HG03342 (cell line): Measurements from ENCODE around the gene PTPRM.
"Not testable (repeated sequence)": the region's sequence is repeated elsewhere in the genome, so short reads cannot be mapped to it uniquely, and the experiment has no call there.

Experiments
- ATAC-seq: cut with Tn5 transposase; IDR thresholded peaks from one replicate; pipeline ENCODE4 v1.9.1; 2021; ENCODE audit warnings: mild to moderate bottlenecking, moderate library complexity; ENCODE audit not compliant: unreplicated experiment

Gene PTPRM

GRCh38 chr18:8031496-8031895 is 464.4 kb downstream of the PTPRM start:
- no peak for ATAC-seq

DNA sequence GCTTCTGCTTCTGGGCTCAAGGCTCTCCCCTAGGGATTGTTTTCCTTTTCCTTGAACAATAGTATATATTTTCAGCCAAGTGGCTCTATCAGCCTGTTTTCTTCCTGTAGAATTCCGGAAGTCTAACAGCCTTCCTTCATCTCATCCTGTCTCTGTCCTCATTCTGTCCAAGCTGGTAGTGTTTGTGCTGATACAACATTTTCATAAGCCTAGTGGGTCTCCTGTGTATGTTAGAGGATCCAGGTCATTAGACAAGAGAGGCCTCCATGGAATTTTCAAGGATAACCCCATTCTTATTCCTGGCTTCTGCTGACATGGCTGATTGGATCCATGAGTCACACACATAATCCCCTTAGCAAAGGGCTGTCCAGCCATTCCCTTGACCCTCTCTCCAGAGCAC is 467.6 kb downstream of the PTPRM start:
- no peak for ATAC-seq

DNA sequence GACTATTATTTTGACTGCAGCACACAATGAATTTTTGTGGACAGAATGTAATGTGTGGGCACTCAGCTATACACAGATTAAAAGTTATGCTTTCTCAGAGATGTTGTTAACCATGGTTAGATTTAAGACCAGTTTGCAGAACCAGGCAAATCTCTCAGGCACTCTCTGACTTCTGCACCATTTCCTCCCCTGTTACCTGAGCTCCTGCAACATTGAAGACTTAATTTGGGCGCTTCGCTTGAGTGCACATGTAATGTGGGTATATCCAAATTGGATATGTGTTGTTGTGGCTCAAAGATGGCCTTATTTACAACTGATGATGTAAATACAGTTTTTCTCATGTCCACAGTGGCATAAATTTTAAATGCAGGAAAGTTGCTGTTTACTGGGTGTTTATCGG is 469.4 kb downstream of the PTPRM start:
- ATAC-seq: no peak

- no peak for ATAC-seq
Observed at GRCh38 chr18:8037296-8037695, 470.2 kb downstream of the PTPRM start.

DNA sequence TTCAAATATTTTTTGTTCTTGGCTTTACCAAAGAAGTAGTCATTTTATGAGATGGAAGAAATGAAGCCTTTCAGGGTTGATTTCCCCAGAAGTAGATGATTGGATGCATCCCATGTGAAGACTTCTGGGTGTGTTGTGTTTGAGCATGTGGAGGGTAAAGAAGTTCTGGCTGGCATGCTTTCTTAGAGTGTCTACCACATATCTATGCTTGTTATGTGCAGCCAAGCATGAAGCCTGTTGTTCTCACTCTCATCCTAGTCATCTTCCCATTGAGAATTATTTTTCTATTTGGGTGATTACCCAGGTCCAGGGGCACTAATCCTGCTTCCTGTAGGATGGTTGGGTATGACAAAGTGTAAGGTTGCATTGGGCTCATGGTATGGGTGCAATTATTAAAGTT is 472.9 kb downstream of the PTPRM start:
- no peak for ATAC-seq

GRCh38 chr18:8041526-8042111 is 474.5 kb downstream of the PTPRM start:
- no peak for ATAC-seq

DNA sequence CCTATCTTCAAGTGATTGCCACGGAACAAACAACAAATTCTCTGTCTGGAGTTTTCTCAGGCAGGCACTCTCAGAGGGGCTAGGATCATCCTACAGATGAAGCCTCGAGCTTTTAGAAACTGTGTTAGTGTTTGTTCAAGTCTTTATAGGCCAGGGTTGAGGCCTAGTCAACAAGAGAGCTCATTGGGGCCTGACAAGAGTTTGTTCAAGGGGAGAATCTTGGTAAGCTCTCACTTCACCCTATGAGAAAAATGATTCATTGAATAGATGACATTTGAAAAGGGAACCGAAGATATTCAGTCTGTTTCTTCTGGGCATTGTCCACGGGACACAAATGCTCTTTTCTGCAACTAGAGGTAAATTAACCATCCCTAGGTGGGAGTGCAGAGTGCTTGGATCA is 476.9 kb downstream of the PTPRM start:
- ATAC-seq: no peak

- no peak for ATAC-seq
Observed at GRCh38 chr18:8045160-8045883, 478.2 kb downstream of the PTPRM start.

DNA sequence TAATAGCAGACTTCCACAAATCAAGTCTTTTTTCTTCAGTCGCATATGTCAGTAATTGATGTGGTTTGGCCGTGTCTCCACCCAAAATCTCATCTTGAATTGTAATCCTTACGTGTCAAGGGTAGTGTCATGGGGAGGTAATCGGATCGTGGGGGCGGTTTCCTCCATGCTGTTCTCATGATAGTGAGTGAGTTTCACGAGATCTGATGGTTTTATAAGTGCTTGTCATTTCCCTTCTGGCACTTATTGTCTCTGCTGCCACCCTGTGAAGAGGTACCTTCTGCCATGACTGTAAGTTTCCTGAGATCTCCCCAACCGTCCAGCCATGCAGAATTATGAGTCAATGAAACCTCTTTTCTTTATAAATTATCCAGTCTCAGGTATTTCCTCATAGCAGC is 478.8 kb downstream of the PTPRM start:
- no peak for ATAC-seq

DNA sequence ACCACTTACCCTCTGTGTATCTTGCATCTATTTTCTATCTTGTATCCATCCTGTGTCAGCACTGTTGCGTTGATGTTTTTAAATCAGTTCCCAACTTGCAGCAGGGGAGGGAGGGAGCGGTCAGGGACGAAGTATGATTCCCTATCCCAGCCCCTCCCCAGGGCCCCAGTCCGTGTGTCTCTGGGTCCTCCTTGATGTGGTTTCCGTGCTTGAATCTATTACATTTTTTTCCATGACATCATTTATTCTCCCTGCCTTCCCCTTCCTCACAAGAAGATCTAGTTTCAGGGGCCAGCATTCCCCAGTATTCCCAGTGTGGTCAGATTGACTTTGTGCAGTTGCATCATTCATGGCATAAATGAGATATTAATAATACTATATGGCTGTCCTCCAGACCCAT is 479.3 kb downstream of the PTPRM start:
- ATAC-seq: no peak

- ATAC-seq: no peak
Observed at GRCh38 chr18:8049147-8049546, 482.0 kb downstream of the PTPRM start.

GRCh38 chr18:8050616-8051329 is 483.7 kb downstream of the PTPRM start:
- no peak for ATAC-seq

DNA sequence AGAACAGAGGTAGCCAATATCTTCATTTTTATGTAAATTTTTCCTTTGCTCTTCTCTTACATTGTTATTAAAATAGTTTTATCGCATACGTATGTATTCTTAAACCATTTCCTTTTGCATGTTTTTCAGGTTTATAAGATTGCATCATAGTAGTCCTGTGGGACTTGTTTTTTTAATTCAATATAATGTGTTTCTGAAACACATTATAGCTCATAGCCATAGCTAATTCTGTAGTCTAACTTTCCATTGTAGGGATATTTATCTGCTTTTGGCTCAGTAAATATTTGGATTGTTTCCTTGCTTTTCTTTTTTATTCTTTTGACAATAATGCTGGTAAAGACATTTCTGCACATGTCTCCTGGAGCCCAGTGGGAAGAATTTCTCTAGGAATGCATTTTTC is 484.3 kb downstream of the PTPRM start:
- no peak for ATAC-seq

DNA sequence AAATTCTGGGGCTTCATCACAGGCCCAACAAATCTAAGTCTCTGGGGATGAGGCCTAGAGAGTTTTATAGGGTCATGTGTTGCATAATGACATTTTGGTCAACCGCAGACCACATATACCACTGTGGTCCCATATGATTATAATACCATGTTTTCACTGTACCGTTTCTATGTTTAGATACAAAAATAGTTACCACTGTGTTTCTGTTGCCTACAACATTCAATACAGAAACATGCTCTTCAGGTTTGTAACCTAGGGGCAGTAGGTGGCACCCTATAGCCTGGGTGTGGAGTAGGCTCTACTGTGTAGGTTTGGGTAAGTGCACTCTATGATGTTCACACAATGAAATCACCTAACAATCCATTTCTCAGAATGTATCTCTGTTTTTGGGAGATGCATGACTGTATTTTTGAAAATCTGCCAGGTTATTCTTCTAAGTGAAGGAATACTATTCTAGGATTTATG is 485.2 kb downstream of the PTPRM start:
- no peak for ATAC-seq

DNA sequence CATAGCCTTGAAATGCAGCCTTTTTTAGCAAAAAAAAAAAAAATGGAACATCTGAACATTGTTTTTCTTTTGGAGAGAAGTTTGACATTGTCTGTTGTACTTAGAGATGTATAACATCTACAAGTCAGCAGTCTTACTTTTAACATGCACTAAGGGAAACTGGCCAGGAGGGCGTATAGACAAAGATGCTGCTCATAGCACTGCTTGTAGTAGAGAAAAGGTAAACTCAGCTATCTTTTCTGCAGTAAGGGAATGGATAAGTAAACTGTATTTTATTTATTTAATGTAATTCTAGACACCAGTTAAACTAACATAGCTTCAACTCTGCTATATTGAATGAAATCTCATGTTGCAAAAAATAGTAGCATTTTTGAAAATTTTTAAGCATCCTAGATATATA is 489.6 kb downstream of the PTPRM start:
- ATAC-seq: no peak

GRCh38 chr18:8063152-8063551 is 496.0 kb downstream of the PTPRM start:
- ATAC-seq: not testable (repeated sequence)

DNA sequence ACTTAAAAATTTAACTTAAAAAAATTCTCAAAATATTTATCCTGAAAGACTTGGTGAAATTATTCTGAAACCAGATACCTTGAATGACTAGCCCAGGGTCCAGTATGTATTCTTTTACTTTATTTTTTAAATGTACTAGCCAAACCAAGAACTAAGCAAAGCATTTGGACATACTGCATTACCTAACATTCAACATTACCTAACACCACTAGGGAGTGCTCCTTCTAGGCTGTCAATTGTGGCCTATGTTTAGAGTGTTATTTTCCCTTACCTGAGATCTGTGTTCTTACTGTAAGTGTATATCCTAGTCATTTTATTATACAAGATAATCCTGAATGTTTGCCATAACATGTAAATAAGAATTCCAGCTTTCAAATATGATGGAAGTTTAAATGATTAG is 496.6 kb downstream of the PTPRM start:
- no peak for ATAC-seq

GRCh38 chr18:8065284-8065683 is 498.2 kb downstream of the PTPRM start:
- ATAC-seq: no peak

GRCh38 chr18:8065773-8066172 is 498.7 kb downstream of the PTPRM start:
- no peak for ATAC-seq

DNA sequence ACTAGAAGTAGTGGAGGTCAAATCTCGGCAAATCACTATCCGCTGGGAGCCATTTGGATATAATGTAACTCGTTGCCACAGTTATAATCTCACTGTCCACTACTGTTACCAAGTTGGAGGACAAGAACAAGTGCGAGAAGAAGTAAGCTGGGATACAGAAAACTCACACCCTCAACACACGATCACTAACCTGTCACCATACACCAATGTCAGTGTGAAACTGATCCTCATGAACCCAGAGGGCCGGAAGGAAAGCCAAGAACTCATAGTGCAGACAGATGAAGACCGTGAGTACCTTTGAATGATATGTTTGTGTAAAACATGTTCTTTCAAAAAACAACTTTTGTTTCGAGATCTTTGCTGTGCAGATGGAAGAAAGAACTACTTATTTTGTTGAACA is 502.6 kb downstream of the PTPRM start:
- ATAC-seq: no peak

DNA sequence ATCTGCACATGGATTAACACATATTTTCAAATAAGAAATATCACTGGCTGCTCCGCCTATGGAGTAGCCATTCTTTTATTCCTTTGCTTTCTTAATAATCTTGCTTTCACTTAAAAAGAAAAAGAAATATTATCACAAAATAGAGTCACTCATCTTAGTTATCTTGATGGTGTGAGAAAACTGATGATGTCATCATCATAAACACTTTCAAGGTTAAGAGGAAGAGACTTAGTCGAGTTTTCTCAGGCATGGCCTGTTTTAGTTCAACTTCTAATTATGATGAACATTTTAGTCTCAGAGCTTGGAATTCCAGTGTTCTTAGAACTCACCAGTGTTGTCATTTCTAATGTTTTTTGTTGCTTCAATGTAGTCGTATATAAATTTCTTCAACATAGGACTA is 506.1 kb downstream of the PTPRM start:
- no peak for ATAC-seq

- ATAC-seq: no peak
Observed at GRCh38 chr18:8080092-8080491, 513.0 kb downstream of the PTPRM start.
